GM21825 (cell line): ENCODE results near the gene PLEKHM3.
"Not testable (repeated sequence)": the region's sequence is repeated elsewhere in the genome, so short reads cannot be mapped to it uniquely, and the experiment has no call there.

Source experiments
- ATAC-seq: cut with Tn5 transposase; IDR thresholded peaks from one replicate; pipeline ENCODE4 v1.9.1; 2021; ENCODE audit warnings: mild to moderate bottlenecking, moderate library complexity; ENCODE audit not compliant: unreplicated experiment

PLEKHM3 gene

DNA sequence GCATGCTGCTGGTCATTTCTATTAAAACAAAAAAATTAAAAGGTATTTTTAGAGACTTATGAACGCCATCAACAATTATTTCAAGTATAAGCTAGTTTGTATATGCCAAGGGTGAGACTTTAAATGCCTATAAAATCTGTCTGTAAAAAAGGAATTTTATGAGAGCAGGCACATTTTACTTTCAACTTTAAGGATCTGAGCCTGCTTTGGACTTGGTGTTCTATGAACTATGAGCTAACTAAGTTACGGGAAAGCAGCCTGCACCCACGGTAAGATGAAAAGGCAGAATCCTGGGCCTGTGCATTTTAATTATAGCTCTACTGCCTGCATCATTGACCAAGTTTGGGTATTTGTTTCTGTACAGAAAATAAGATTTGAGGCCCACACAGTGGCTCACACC, 95.4 kb downstream of the PLEKHM3 start:
- ATAC-seq = no peak

DNA sequence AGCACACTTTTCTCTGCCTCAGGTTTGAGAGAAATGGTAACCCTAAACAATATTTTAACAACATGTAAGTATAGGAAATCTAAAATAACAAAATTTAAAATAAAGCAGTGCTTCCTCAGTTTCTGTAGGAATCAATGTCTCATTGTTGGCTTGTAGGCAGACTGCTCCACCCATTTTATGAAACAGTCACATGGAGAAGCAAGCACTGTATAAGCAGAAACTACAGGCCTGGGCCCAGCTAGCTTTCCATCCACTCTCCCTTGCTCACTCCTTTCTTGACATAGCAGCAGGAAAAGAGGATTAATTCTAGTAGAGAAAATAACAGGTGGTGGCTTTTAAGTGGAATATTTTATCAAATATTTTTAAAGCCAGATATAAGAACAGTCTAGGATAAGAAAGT, 97.2 kb downstream of the PLEKHM3 start:
- no peak for ATAC-seq

DNA sequence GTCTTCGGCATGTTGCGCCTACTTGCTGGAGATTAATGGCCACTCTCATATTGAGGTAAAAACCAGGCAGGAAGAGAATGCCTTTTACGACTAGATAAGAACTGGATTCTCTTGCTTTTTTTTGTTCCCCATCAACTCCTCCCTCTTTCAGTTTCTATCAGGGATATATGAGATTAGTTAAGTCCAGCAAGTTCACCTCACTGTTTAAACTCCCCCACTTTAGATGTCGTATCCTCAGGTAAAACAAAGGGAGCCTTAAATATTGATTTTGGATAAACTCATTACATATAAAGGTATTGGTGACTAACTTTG, 98.4 kb downstream of the PLEKHM3 start:
- no peak for ATAC-seq

DNA sequence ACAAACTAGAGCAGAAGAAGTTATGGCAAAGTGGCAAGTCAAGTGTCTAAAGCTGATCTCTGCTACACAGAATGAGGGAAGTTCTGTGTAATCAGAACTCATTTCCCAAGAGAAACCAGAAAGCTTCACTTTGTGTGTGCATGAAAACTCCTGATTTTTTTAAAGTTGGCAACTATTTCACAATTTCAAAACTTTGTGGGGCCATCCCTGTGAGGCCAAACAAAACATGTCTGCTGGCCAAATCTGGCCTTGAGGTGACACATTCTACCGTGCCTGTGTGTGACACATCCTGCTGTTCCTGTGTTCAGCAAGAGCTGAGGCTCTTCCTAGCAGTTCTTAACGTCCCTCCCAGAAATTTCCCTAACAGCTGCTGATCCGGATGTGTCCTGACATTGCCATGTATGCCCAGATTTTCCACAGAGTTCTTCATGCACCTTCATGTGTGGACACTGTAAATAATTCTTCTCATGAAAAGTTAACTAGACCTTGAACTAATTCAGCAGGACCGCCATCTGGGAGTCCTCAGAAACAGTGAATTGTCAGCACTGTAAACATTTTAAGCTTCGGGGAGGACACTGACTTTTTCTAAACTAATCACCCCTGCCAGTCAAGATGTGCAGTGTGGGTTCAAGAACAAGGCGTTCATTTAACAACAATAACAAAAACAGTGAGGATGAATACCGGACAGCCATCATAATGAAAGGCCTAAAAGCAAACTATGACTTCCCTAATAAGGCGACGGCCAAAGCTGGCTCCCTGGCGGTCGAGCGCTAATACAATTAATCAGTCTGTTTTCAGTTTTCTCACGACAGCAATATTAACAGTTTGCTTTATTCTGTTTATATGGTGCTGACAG, 99.0 kb downstream of the PLEKHM3 start:
- ATAC-seq = no peak

DNA sequence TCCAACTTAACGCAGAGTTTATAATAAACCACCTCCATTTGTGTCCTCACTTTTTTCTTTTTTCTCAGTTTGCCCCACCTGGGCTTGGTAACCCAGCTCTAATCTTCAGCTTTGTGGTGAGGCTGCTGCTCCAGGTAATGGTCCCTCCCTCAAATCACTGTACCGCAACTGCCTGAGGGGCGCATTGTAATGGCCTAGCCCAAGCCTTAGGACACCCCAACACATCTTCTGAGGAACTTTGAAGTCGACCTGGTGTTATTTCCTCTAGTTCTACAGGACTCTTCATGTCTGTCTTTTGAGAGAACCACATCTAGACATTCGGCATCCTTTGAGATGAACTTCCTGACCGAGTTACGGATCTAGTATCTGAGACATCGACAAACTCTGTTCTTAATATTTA, 99.7 kb downstream of the PLEKHM3 start:
- no peak for ATAC-seq

DNA sequence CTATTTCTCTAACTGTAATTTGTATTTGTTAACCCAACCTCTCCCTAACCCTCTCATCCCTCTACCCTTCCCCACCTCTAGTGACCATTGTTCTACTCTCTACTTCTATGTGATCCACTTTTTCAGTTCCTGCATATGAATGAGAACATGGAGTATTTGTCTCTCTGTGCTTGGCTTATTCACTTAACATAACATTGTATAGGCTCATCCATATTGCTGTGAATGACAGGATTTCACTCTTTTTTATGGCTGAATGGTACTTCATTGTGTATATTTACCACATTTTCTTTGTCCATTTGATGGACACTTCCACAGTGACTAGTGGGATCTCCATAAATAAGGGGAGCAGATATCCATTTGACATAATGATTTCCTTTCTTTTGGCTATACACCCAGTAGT, 103.7 kb downstream of the PLEKHM3 start:
- ATAC-seq = no peak

DNA sequence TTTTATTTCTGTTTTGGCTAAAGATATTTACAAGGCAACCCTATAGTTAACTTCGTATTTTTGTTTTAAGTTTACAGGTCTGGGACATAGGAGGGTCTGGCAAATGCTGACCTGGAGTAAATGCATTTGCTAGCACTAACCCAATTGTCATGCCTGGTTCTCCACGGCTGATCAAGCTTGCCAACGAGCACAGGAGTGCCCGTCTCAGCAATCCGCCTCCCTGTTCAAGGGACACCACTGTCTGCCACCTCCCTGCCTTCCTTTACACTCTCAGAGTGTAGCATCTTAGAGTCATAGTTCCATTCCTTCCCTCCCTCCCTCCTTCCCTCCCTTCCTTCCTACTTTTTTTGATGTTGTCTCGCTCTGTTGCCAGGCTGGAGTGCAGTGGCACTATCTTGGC, 104.6 kb downstream of the PLEKHM3 start:
- ATAC-seq = no peak

DNA sequence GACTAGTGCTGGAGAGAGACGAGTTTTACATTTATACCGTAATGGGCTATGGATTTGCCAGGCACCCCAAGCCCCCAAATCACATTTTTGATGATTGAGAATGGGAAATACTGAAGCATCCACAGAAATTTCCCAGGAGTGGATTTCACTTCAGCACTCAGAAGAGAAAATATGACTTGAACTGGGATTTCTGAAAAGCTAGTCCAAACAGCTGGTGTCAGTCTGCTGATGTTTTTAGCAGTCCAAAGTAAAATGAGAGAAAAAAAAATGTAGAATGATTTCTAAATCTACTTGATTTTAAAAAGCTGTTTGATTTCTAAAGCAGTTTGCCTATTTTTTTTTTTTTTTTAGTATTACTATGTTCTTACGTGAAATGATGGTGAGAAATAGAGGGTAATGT, 105.0 kb downstream of the PLEKHM3 start:
- ATAC-seq = no peak

DNA sequence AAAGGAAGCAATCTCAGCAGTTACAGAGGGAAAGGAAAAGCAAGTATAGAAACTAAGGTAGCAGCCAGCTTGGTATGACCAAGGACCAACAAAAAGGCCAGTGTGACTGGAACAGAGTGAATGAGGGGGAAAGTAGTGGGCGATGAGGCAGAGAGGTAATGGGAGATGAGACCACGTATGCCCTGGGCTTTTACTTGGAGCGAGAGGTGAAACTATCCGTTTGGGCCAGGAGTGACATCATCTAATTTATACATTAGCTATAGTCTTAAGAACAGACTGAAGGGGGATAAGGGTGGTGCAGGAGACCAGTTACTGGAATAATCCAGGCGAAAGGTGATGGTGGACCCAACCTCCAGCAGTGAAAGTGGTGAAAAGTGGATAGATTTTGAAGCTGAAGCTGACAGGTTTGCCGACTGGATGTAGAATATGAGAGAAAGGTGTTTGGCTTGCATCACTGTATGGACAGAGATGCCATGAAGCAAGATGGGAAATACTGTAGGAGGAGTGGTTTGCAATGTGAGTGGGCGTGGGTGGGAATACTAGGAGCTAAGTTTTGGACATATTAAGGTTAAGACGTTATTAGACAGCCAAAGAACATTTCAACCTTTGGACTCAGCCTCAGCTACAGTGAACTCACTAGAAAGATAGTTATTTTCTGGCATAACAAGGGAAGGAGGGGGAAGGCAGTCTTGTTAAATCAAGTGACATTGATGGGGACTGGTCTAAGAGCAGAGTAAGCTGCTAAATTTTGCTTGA, 106.0 kb downstream of the PLEKHM3 start:
- no peak for ATAC-seq

DNA sequence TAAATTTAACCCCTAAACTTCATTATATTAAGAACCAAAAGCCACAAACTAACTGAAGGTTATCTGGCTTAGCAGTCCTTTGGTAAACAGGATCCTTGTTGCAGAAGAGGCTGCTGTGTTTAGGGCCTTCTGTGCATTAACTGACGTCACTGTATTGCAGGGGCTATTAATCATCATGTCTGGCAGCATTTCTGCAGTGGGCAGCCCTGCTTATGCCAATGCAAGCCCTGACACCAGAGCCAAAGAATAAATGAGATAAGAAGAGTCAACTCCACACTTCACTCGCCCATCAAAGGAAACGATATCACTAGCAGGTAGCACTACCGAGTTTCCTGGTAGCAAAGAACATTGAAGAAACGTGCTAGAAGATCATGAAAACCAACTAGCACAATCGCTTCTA, 110.6 kb downstream of the PLEKHM3 start:
- ATAC-seq = no peak

DNA sequence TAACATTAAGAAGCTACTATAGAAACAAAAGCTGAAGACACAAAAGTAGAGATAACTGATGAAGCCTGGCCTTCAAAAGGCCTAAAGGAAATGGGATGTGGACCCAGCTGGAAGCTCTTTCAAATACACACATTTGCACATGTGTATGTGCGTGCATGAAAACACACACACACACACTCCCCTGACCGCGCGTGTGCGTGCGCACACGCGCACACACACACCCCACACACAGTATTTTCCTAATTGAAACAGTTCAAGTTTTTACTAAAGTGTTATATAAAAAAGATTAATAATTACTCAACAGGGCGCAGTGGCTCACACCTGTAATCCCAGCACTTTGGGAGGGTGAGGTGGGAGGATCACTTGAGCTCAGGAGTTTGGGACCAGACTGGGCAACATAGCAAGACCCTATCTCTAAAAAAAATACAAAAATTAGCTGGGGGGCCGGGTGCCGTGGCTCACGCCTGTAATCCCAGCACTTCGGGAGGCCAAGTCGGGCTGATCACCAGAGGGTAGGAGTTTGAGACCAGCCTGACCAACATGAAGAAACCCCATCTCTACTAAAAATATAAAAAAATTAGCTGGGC, 111.5 kb downstream of the PLEKHM3 start:
- no peak for ATAC-seq

DNA sequence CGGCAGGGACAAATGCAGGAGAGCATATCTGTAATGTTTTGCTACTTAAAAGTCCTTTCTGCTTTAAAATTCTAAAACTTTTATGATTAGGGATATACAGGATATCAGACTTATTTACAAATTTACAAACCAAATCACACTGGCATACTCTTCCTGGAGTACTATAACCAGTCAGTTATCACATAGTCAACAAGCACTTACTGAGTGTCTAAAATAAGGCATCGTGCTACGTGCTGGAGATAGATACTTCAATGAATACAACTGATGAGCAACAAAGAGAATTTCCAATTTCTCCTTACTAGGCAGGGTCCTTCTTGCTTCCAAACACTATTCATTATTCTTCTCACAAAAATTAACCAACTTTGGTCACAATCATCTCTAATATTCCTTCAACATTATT, 113.5 kb downstream of the PLEKHM3 start:
- no peak for ATAC-seq

DNA sequence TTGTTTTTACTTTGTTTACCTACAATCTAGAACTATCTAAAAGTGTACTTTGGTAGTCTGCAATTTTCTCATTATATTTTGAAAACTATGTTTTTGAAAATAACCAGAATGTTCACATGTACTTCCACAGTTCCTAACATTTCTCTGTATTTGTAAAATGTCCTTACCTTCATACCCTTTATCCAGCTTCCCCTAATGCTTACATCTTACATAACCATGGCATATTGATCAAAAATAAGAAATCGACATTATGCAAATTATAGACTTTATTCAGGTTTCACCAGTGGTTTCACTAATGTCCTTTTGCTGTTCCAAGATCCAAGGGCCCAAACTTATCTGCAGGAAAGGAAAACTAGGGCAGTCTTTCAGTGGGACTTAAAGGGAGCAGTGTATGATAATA, 114.1 kb downstream of the PLEKHM3 start:
- no peak for ATAC-seq

DNA sequence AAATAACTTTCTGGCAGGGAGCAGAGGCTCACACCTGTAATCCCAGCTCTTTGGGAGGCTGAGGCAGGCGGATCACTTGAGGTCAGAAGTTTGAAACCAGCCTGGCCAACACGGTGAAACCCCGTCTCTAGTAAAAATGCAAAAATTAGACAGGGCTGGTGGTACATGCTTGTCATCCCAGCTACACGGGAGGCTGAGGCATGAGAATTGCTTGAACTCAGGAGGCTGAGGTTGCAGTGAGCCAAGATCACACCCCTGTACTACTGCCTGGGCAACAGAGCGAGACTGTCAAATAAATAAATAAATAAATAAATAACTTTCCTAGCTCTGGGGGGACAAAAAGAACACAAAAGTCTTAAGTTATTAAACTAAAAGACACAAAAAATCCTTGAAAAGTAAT, 118.8 kb downstream of the PLEKHM3 start:
- not testable (repeated sequence) for ATAC-seq

DNA sequence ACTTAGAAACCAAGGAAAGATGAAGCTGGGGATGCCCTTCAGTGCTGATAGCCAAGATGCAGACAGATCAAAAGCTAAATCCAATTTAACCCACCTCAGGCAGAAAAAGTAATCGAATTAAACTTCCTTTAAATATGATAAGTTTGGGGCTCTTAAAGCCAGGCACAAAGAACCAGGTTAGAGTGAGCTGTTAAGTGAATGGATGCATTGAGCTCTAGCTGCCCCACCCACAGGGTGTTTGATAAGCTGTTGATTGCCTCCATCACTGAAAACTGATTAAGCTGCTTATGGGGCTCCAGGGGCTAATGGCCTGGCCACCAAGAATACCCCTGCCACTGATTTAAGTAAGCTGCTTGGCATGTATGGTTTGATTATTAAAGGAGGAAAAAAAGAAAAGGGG, 119.8 kb downstream of the PLEKHM3 start:
- no peak for ATAC-seq

DNA sequence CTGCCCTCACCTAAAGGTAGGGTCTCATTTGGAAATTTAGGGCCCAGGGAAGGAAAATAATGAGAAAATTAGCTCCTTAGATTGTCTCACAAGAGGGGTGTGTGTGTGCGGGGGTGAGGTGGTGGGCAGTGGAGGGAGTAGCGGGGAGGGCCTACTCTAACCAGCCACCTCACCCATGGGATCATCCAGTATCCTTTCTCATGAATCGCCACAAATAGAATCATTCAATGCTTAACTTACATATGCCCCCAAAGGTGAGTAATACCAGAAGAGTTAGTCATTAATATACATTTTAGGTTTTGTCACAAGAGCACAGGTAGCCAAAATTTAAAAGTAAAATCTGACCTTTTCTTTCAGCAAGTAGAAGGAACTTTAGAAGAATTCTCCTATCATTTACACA, 122.1 kb downstream of the PLEKHM3 start:
- ATAC-seq = no peak

DNA sequence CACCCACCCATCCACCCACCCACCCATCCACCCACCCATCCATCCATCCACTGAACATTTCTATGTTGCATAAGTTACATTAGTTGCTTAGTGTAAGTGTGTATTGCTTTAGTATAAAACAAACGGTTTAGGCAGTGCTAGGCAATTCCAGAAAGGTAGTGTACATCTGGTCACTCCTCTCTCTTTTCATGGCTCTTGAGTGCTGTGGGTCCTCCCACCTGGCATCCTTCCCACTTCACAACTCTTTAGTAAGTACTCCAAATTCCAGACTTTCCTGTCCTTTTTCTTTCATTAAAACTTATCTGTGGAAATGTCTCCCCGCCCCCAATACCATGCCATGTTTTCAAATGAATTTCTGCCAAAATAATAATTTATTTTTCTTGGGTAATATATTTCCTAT, 122.5 kb downstream of the PLEKHM3 start:
- no peak for ATAC-seq

DNA sequence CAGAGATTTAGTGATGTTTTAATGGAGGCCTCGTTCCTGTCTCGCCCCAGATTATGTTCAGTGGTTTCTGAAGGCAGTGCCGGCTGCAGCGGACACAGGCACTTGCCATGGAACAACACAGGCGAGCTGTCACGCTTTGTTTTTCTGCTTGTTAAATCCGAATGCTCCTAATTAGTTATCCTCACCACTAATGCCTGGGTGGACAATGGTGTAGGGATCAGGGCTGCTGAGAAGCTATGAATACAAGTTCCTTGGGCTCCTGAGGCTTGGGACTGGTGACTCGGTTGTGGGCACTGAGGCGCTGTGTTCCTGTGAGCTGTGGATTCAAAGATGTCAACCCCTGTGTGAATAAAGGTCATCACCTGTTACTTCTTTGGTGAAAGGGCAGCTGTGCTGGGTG, 123.5 kb downstream of the PLEKHM3 start:
- no peak for ATAC-seq

DNA sequence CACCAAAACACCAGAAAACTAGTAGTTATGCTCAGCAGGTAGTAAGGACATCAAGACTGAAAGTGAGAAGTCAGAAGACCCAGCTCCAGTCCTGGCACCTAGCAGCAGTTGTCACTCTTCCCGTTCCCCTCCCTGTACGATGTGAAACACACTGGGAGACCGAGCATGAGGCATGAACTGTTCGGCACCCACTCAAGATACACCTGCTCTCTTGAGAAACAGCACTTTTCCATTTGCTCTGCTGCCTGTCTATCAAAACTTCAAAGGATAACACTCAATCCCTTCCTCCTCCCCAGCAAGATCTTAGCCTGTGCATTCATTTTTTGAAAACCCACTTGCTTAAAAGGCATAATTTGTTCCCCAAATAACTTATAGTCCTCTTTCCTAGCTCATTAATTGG, 123.9 kb downstream of the PLEKHM3 start:
- ATAC-seq = no peak

DNA sequence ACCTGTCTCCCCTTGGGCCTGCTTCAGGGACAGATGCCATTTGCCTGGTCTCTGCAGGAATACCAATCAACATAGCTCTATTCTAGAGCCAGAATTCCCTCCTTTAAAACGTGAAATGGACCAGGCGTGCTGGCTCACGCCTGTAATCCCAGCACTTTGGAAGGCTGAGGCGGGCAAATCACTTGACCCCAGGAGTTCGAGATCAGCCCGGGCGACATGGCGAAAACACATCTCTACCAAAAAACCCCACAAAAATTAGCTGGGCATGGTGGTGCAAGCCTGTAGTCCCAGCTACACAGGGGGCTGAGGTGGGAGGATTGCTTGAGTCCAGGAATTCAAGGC, 127.0 kb downstream of the PLEKHM3 start:
- ATAC-seq = no peak

DNA sequence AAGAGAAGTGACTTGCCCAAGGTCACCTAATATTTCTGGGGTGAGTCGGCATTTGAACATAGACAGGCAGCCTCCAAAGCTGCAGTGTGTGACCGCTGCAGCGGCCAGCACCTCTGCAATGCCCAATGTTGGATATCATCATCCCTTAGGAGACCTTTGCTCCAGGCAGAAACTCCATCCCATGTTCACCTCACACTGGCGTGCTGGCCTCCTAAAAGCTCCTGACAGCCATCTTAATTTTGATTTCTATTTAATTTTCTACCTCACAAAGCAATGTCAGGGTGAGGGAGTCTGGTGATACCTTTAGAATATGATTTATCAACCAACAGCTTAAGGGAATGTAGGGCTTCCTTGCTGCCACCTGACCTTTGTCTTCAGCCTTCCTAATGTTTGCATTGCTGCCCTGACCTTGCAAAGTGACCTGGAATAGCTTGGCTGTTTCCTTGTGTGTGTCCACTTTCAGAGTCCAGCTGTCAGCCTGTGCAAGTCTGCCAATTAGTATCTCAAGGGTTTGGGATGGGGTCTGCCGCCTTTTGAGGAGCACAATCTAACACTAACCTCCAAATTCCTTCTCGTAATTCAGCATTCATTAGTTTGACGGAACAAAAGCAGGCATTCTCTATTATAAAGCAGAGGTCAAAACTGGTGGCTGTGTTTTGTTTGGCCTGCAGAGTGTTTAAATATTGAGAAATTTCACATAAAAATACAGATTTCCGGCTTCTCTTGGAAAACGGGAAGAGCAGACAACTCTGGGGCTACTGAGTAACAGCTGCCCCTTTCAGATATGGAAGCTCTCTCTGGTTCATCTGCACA, 127.6 kb downstream of the PLEKHM3 start:
- ATAC-seq = no peak
